ENCODE results near the gene ARRB2.
"Not testable (repeated sequence)": the region's sequence is repeated elsewhere in the genome, so short reads cannot be mapped to it uniquely, and the experiment has no call there.

ARRB2 gene

GRCh38 chr17:4709794-4710692, at the start of gene ARRB2:
Gene ARRB2 (plus strand): TSS chr17:4710632. CDS start chr17:4710722, 90 bp downstream.
- DNase-seq: peak; percentile 95

GRCh38 chr17:4663711-4664110, 46.7 kb upstream of the ARRB2 start:
- DNase-seq: no peak

- DNase-seq: no peak
Observed at GRCh38 chr17:4664230-4664629, 46.2 kb upstream of the ARRB2 start.

- DNase-seq: no peak
Observed at GRCh38 chr17:4665027-4665426, 45.4 kb upstream of the ARRB2 start.

GRCh38 chr17:4666296-4666695, 44.1 kb upstream of the ARRB2 start:
- DNase-seq: no peak

GRCh38 chr17:4667166-4667565, 43.3 kb upstream of the ARRB2 start:
- no peak for DNase-seq

GRCh38 chr17:4672055-4672630, 38.3 kb upstream of the ARRB2 start:
- DNase-seq: no peak

- no peak for DNase-seq
Observed at GRCh38 chr17:4672751-4673150, 37.7 kb upstream of the ARRB2 start.

GRCh38 chr17:4673169-4673568, 37.3 kb upstream of the ARRB2 start:
- no peak for DNase-seq

- DNase-seq: no peak
Observed at GRCh38 chr17:4673986-4674684, 36.3 kb upstream of the ARRB2 start.

GRCh38 chr17:4674685-4674998, 35.8 kb upstream of the ARRB2 start:
- DNase-seq: no peak

GRCh38 chr17:4675791-4676190, 34.6 kb upstream of the ARRB2 start:
- DNase-seq: no peak

GRCh38 chr17:4676791-4677190, 33.6 kb upstream of the ARRB2 start:
- DNase-seq: no peak

GRCh38 chr17:4678448-4679026, 31.9 kb upstream of the ARRB2 start:
- no peak for DNase-seq

GRCh38 chr17:4679658-4680057, 30.8 kb upstream of the ARRB2 start:
- no peak for DNase-seq

- not testable (repeated sequence) for DNase-seq
Observed at GRCh38 chr17:4683739-4684138, 26.7 kb upstream of the ARRB2 start.

GRCh38 chr17:4689872-4690271, 20.6 kb upstream of the ARRB2 start:
- DNase-seq: not testable (repeated sequence)

- no peak for DNase-seq
Observed at GRCh38 chr17:4690745-4691144, 19.7 kb upstream of the ARRB2 start.

- no peak for DNase-seq
Observed at GRCh38 chr17:4691686-4692085, 18.7 kb upstream of the ARRB2 start.

GRCh38 chr17:4693416-4693815, 17.0 kb upstream of the ARRB2 start:
- no peak for DNase-seq

- DNase-seq: no peak
Observed at GRCh38 chr17:4696437-4696805, 14.0 kb upstream of the ARRB2 start.

GRCh38 chr17:4699401-4700056, 10.9 kb upstream of the ARRB2 start:
- DNase-seq: not testable (repeated sequence)

GRCh38 chr17:4701116-4701515, 9.3 kb upstream of the ARRB2 start:
- no peak for DNase-seq
